IPS-20b (cell line): Measurements from ENCODE around the gene MAST1.

ENCODE experiments used
- H3K27ac ChIP-seq: one replicate; pipeline ENCODE4 v1.5.1; 2013; ENCODE audit warnings: low read length
- H3K27me3 ChIP-seq: 2 replicates; pipeline ENCODE4 v1.6.1; 2013; ENCODE audit warnings: mild to moderate bottlenecking, low read length, inconsistent platforms; ENCODE audit not compliant: insufficient read depth
- H3K36me3 ChIP-seq: 2 replicates; pipeline ENCODE4 v1.6.1; 2013; ENCODE audit warnings: low read depth, mild to moderate bottlenecking, inconsistent platforms, low read length, moderate library complexity; ENCODE audit not compliant: insufficient read depth
- H3K4me1 ChIP-seq: 2 replicates; pipeline ENCODE4 v1.6.1; 2013; ENCODE audit warnings: mild to moderate bottlenecking, control low read depth, inconsistent platforms, low read length, moderate library complexity; ENCODE audit not compliant: insufficient read depth
- H3K4me3 ChIP-seq: 2 replicates; pipeline ENCODE4 v1.5.1; 2013; ENCODE audit warnings: mild to moderate bottlenecking, low read length, inconsistent platforms
- H3K9ac ChIP-seq: 2 replicates; pipeline ENCODE4 v1.6.1; 2013; ENCODE audit warnings: low read depth, mild to moderate bottlenecking, inconsistent platforms, low read length, moderate library complexity
- H3K9me3 ChIP-seq: 2 replicates; pipeline ENCODE4 v1.6.1; 2013; ENCODE audit warnings: mild to moderate bottlenecking, low read depth, low read length, inconsistent platforms; ENCODE audit not compliant: insufficient read depth

Gene MAST1

DNA sequence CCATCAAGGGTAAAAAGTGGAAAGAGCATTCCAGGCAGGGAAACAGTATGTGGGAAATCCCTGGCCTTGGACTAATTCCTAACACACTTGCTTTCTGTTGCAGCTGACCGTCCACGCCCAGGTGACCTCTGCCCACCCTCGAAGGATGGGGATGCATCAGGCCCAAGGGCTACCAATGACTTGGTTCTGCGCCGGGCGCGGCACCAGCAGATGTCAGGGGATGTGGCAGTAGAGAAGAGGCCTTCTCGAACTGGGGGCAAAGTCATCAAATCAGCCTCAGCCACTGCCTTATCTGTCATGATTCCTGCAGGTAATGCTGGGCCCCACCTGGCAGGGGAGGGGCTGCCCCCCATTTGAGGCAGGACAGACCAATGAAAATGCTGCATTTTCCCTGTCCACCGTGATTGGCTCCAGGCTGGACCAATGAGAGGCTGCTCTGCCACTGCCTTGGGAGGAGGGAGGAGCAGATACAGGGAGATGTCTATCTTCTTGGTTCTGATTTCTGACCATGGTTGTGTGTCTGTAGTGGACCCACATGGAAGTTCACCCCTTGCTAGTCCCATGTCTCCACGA is 30.3 kb downstream of the MAST1 start:
- no peak overlapping the region for H3K4me3 ChIP-seq
- 0 out of 2 replicates have a peak, but pooled peaks cover 4% of the 10 kb centered on the region for H3K9me3 ChIP-seq
- H3K27ac ChIP-seq = no peak overlapping the region
- H3K9ac ChIP-seq = no peak overlapping the region
- H3K4me1 ChIP-seq = peaks cover 10% of the 10 kb centered on the region
- H3K27me3 ChIP-seq = no peaks in the 10 kb centered on the region
- H3K36me3 ChIP-seq = peaks cover 4% of the 10 kb centered on the region

DNA sequence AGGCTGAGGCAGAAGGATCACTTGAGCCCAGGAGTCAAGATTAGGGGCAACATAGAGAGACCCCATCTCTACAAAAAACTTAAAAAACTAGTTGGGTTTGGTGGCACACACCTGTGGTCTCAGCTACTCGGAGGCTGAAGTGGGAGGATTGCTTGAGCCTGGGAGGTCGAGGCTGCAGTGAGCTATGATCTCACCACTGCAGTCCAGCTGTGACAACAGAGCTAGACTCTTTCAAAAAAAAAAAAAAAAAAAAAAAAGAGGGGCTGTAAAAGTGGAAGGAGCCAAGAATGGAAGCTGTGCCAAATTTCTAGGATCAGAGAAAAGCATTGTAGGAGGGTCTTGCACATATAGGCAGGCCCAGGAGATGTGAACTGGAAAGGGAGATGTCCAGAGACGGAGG is 33.4 kb downstream of the MAST1 start:
- no peak overlapping the region for H3K9ac ChIP-seq
- no peak overlapping the region for H3K27ac ChIP-seq
- H3K4me3 ChIP-seq = no peak overlapping the region
- H3K27me3 ChIP-seq = no peaks in the 10 kb centered on the region
- peaks cover 4% of the 10 kb centered on the region for H3K36me3 ChIP-seq
- H3K9me3 ChIP-seq = 0 out of 2 replicates have a peak, but pooled peaks cover 4% of the 10 kb centered on the region
- H3K4me1 ChIP-seq = peaks cover under 1% of the 10 kb centered on the region

DNA sequence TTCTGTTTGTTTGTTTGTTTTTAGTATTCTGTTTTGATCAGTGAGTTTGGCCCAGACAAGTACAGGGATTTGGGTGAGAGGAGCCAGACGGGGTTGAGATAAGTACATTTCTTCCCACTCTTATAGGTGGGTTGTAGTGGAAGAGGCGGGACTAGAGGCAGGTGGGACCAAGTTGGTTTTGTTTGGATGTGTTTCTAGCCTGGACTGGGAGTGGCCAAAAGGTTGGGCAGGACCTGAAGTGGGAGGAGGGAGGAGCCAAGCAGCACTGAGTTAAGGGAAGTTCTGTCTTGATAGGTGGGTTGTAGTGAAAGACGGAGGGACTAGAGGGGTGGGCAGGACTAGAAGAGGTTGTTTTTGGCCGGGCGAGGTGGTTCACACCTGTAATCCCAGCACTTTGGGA is 33.9 kb downstream of the MAST1 start:
- Histone ChIP-seq H3K4me1 (no peaks in the 10 kb centered on the region), H3K9me3 (0 out of 2 replicates have a peak, but pooled peaks cover 4% of the 10 kb centered on the region), H3K27ac (no peak overlapping the region), H3K4me3 (no peak overlapping the region), H3K36me3 (peaks cover 4% of the 10 kb centered on the region), H3K27me3 (no peaks in the 10 kb centered on the region), H3K9ac (no peak overlapping the region)

- H3K4me3 ChIP-seq = no peak overlapping the region; the same call in 1 of the 2 replicates
These were observed 34.9 kb downstream of the MAST1 start for GRCh38 chr19:12872941-12873890.

DNA sequence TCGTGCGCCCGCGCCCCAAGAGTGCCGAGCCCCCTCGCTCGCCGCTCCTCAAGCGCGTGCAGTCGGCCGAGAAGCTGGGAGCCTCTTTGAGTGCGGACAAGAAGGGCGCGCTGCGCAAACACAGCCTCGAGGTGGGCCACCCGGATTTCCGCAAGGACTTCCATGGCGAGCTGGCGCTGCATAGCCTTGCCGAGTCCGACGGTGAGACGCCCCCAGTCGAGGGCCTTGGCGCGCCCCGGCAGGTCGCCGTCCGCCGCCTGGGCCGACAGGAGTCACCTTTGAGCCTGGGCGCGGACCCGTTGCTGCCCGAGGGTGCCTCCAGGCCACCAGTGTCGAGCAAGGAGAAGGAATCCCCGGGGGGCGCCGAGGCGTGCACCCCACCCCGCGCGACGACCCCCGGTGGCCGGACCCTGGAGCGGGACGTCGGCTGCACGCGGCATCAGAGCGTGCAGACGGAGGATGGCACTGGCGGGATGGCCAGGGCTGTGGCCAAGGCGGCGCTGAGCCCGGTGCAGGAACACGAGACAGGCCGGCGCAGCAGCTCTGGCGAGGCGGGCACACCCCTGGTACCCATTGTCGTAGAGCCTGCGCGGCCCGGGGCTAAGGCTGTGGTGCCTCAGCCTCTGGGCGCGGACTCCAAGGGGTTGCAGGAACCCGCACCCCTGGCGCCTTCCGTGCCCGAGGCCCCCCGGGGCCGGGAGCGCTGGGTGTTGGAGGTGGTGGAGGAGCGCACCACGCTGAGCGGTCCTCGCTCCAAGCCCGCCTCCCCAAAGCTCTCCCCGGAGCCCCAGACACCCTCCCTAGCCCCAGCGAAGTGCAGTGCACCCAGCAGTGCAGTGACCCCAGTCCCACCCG is 35.8 kb downstream of the MAST1 start:
- Histone ChIP-seq H3K9me3 (0 out of 2 replicates have a peak, but pooled peaks cover 4% of the 10 kb centered on the region), H3K4me3 (no peak overlapping the region), H3K9ac (no peak overlapping the region), H3K4me1 (no peaks in the 10 kb centered on the region), H3K27ac (no peak overlapping the region), H3K27me3 (no peaks in the 10 kb centered on the region), H3K36me3 (peaks cover 9% of the 10 kb centered on the region)

More at GRCh38 chr19:12872941-12873890, 34.9 kb downstream of the MAST1 start:
- Histone ChIP-seq H3K9me3 (0 out of 2 replicates have a peak, but pooled peaks cover 4% of the 10 kb centered on the region), H3K4me1 (no peaks in the 10 kb centered on the region), H3K36me3 (peaks cover 9% of the 10 kb centered on the region), H3K27me3 (no peaks in the 10 kb centered on the region), H3K9ac (no peak overlapping the region), H3K27ac (no peak overlapping the region)

- Histone ChIP-seq H3K4me1 (no peaks in the 10 kb centered on the region), H3K9me3 (0 out of 2 replicates have a peak, but pooled peaks cover 4% of the 10 kb centered on the region), H3K9ac (no peak overlapping the region), H3K36me3 (peaks cover 7% of the 10 kb centered on the region), H3K4me3 (no peak overlapping the region), H3K27ac (no peak overlapping the region), H3K27me3 (no peaks in the 10 kb centered on the region)
These were observed 36.8 kb downstream of the MAST1 start for GRCh38 chr19:12875086-12875485.

GRCh38 chr19:12880551-12881171 is 42.3 kb downstream of the MAST1 start:
- Histone ChIP-seq H3K9me3 (no peaks in the 10 kb centered on the region; the same call in 1 of the 2 replicates), H3K36me3 (peaks cover 7% of the 10 kb centered on the region), H3K27ac (no peak overlapping the region), H3K9ac (peak overlapping the region; percentile 79), H3K4me1 (no peaks in the 10 kb centered on the region), H3K4me3 (peak overlapping the region; percentile 83), H3K27me3 (peaks cover 33% of the 10 kb centered on the region)

GRCh38 chr19:12881172-12881808 is 43.0 kb downstream of the MAST1 start, which contains the start of gene DNASE2:
Gene DNASE2 (minus strand): TSS chr19:12881449. CDS start chr19:12881375, 74 bp downstream.
- Histone ChIP-seq H3K36me3 (peaks cover 7% of the 10 kb centered on the region), H3K4me3 (peak within 1 kb of the TSS; percentile 83), H3K9me3 (no peaks in the 10 kb centered on the region; the same call in 1 of the 2 replicates), H3K9ac (peak within 1 kb of the TSS; percentile 79), H3K27ac (no peak within 1 kb of the TSS), H3K4me1 (no peaks in the 10 kb centered on the region), H3K27me3 (peaks cover 39% of the 10 kb centered on the region)

GRCh38 chr19:12882589-12882988 is 44.3 kb downstream of the MAST1 start:
- peaks cover 52% of the 10 kb centered on the region for H3K27me3 ChIP-seq
- no peaks in the 10 kb centered on the region; the same call in 1 of the 2 replicates for H3K9me3 ChIP-seq
- peaks cover 7% of the 10 kb centered on the region for H3K36me3 ChIP-seq
- H3K9ac ChIP-seq = no peak overlapping the region
- no peaks in the 10 kb centered on the region for H3K4me1 ChIP-seq
- H3K27ac ChIP-seq = no peak overlapping the region
- H3K4me3 ChIP-seq = no peak overlapping the region

DNA sequence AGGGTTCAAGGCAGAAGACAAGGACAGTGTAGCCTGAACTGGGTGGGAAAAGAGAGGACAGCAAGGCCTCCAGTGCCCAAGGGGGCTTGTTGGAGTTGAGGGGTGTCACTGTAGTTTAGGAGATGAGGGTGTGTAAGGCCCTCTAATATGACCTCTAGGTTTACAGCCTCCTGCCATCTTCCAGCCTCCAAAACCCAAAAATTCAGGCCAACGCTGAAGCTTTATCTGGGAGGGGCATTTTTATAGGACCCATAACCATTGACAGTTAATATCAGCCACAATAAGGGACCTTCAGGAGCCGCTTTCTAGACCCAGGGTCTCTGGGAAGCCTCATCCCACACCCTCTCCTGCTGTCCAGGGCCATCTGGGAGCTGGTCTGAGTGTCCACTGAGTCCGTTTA is 45.9 kb downstream of the MAST1 start:
- Histone ChIP-seq H3K27me3 (peaks cover 58% of the 10 kb centered on the region), H3K9ac (no peak overlapping the region; the same call in 1 of the 2 replicates), H3K9me3 (no peaks in the 10 kb centered on the region; the same call in 1 of the 2 replicates), H3K36me3 (no peaks in the 10 kb centered on the region), H3K4me3 (no peak overlapping the region), H3K27ac (no peak overlapping the region), H3K4me1 (no peaks in the 10 kb centered on the region)
